OCI-LY7 (cell line): ENCODE measurements around the gene USP43. TPM values are rescaled to one million over a fixed set of nuclear protein-coding genes. Genes with fewer than 3 reads are reported as not detected.

ENCODE experiments used
- BruUV-seq: library from RNA; stranded (reverse); fragments of 400-500 nt; replicated peaks from 2 replicates; lab custom pipeline; 2021; lab: Mats Ljungman, UMichigan
- CTCF ChIA-PET: fragments of 300-600 bp; sonication (Branson Sonifier 250); formaldehyde crosslinking; loops from one replicate; lab custom pipeline; 2022; ENCODE audit warnings: antibody characterized with exemption; ENCODE audit not compliant: unreplicated experiment; lab: Charles Lee
- POLR2A ChIA-PET: fragments of 300-600 bp; sonication (Branson Sonifier 250); formaldehyde crosslinking; loops from one replicate; lab custom pipeline; 2022; ENCODE audit warnings: antibody characterized with exemption; lab: Charles Lee
- DNase-seq: peaks from one replicate; pipeline ENCODE4 v3.0.0-alpha.2; 2015; ENCODE audit warnings: low spot score
- H2AFZ ChIP-seq: fragments of 200-600 bp; sonication (generic), shearing (Covaris generic); 2 replicates; pipeline ENCODE4 v1.6.1; 2014; ENCODE audit warnings: mild to moderate bottlenecking, antibody characterized with exemption, low read length, moderate library complexity
- H3K27ac ChIP-seq: fragments of 200-600 bp; sonication (generic); 2 replicates; pipeline ENCODE4 v1.5.1; 2014; ENCODE audit warnings: mixed run types, low read depth, mild to moderate bottlenecking, moderate library complexity, low read length, inconsistent platforms; ENCODE audit not compliant: poor library complexity, severe bottlenecking
- H3K36me3 ChIP-seq: fragments of 200-600 bp; sonication (generic); 2 replicates; pipeline ENCODE4 v1.6.1; 2014; ENCODE audit warnings: mild to moderate bottlenecking, antibody characterized with exemption, low read length, moderate library complexity, mixed read lengths; ENCODE audit not compliant: insufficient read depth
- H3K4me1 ChIP-seq: fragments of 200-600 bp; sonication (generic); 2 replicates; pipeline ENCODE4 v1.5.1; 2014; ENCODE audit warnings: mild to moderate bottlenecking, low read length; ENCODE audit not compliant: insufficient read depth, poor library complexity, severe bottlenecking
- H3K4me2 ChIP-seq: fragments of 200-600 bp; sonication (generic); 2 replicates; pipeline ENCODE4 v1.6.1; 2014; ENCODE audit warnings: mild to moderate bottlenecking, low read length
- H3K4me3 ChIP-seq: fragments of 200-600 bp; sonication (generic); 2 replicates; pipeline ENCODE4 v1.5.1; 2014; ENCODE audit warnings: mild to moderate bottlenecking, low read depth, low read length; ENCODE audit not compliant: poor library complexity, severe bottlenecking
- H3K79me2 ChIP-seq: fragments of 200-600 bp; sonication (generic); 2 replicates; pipeline ENCODE4 v1.6.1; 2016; ENCODE audit warnings: low read depth, mild to moderate bottlenecking, low read length, moderate library complexity, mixed read lengths; ENCODE audit not compliant: insufficient read depth
- H3K9me2 ChIP-seq: fragments of 200-600 bp; sonication (generic); 2 replicates; pipeline ENCODE4 v1.6.1; 2016; ENCODE audit warnings: mild to moderate bottlenecking, low read length, mixed read lengths; ENCODE audit not compliant: insufficient read depth
- H3K9me3 ChIP-seq: fragments of 200-600 bp; sonication (generic); 2 replicates; pipeline ENCODE4 v1.6.1; 2014; ENCODE audit warnings: mild to moderate bottlenecking, mixed run types, low read length, mixed read lengths
- H4K20me1 ChIP-seq: fragments of 200-600 bp; sonication (generic); 2 replicates; pipeline ENCODE4 v1.6.1; 2014; ENCODE audit warnings: mild to moderate bottlenecking, antibody characterized with exemption, low read length, moderate library complexity, mixed read lengths; ENCODE audit not compliant: insufficient read depth
- EZH2phosphoT487 ChIP-seq: fragments of 200-600 bp; sonication (generic); IDR thresholded peaks from 2 replicates; pipeline ENCODE4 v1.6.1; 2018; ENCODE audit warnings: low read depth, borderline replicate concordance, mild to moderate bottlenecking, mixed run types, antibody characterized with exemption, low read length, moderate library complexity, mixed read lengths
- intact Hi-C: fragments of 100-400 bp; cut with micrococcal nuclease; formaldehyde crosslinking; loops from one replicate; pipeline ENCODE4 v1.10.0; 2022; ENCODE audit not compliant: unreplicated experiment
- total RNA-seq, 2 experiments: library from RNA; depleted of rRNA in 1 of 2; stranded (reverse); fragments of >200 nt in 1 of 2; shearing (Covaris generic) in 1 of 2; gene quantifications; 2 replicates each; pipeline ENCODE4 v1.2.3, GENCODE V29; 2014 to 2022
- TF ChIP-seq, protein P1 (sequence below): fragments of 200-600 bp; sonication (generic); conservative IDR thresholded peaks from 2 replicates; pipeline ENCODE4 v1.5.1; 2014; ENCODE audit warnings: mild to moderate bottlenecking, antibody characterized with exemption, low read length, moderate library complexity, mixed read lengths

USP43 gene
- total RNA-seq, 2 experiments from 2014 or later, result 1.3 to 2.7 TPM

DNA sequence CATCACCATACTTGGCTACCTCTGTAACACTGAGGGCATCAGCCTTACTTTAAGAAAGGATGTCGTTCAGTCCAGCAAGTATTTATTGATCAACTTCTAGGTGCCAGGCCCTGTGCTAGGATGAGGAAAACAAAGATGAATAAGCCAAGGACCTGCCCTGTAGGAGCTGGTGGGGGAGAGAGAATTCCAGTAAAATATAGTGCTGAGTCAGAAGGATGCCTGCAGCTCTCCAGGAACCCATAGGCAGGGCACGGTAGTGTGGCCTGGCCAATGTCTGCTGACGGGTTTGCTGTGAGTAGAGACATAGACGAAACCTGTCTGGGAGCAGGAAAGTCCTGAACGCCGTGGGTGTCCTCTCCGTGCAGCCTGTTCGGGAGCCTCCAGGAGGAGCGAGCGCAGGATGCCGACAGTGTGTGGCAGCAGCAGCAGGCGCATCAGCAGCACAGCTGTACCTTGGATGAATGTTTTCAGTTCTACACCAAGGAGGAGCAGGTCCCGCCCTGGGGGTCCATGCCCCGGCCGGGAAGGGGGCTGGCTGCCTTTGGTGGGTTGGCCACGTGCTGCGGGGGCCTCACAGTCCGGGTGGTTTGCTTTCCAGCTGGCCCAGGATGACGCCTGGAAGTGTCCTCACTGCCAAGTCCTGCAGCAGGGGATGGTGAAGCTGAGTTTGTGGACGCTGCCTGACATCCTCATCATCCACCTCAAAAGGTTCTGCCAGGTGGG is 55.6 kb downstream of the USP43 start:
- Histone ChIP-seq H3K9me3 (no peaks in the 10 kb centered on the region), H3K79me2 (no peaks in the 10 kb centered on the region), H3K4me1 (no peaks in the 10 kb centered on the region), H3K4me2 (no peak overlapping the region), H3K27ac (no peak overlapping the region), H3K9me2 (no peaks in the 10 kb centered on the region), H2AFZ (no peak overlapping the region), H3K4me3 (no peak overlapping the region), H3K36me3 (no peaks in the 10 kb centered on the region), H4K20me1 (no peaks in the 10 kb centered on the region)
- ChIA-PET CTCF (no interaction called here), POLR2A (no interaction called here)
- no peak for TF ChIP-seq EZH2phosphoT487
- TF ChIP-seq, protein P1, sequence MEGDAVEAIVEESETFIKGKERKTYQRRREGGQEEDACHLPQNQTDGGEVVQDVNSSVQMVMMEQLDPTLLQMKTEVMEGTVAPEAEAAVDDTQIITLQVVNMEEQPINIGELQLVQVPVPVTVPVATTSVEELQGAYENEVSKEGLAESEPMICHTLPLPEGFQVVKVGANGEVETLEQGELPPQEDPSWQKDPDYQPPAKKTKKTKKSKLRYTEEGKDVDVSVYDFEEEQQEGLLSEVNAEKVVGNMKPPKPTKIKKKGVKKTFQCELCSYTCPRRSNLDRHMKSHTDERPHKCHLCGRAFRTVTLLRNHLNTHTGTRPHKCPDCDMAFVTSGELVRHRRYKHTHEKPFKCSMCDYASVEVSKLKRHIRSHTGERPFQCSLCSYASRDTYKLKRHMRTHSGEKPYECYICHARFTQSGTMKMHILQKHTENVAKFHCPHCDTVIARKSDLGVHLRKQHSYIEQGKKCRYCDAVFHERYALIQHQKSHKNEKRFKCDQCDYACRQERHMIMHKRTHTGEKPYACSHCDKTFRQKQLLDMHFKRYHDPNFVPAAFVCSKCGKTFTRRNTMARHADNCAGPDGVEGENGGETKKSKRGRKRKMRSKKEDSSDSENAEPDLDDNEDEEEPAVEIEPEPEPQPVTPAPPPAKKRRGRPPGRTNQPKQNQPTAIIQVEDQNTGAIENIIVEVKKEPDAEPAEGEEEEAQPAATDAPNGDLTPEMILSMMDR, result no peak
- BruUV-seq, result no TSS peak
- intact Hi-C loops, result no loop called here
- DNase-seq, result no peak

DNA sequence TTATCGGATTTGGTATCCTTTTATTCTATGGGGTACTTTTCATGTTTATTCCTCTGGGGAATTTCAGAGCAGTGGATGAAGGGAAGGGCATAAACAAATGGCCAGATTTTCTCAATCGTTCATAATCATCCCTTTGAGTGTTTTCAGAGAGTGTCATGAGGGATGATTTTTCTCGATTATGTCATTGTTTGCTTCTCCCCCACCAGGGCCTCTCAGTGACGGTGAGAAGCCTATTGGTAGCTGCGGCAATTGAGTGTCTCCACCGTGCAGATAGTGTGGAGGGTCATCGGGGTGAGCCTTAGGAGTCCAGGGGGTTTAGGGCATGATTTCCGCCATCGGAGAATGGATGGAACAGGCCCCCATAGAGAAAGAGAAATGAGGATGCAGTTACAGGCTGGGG is 57.2 kb downstream of the USP43 start:
- Histone ChIP-seq H3K4me1 (no peaks in the 10 kb centered on the region), H3K9me3 (no peaks in the 10 kb centered on the region), H3K79me2 (no peaks in the 10 kb centered on the region), H4K20me1 (no peaks in the 10 kb centered on the region), H2AFZ (no peak overlapping the region), H3K4me2 (no peak overlapping the region), H3K4me3 (no peak overlapping the region), H3K36me3 (no peaks in the 10 kb centered on the region), H3K27ac (no peak overlapping the region), H3K9me2 (no peaks in the 10 kb centered on the region)
- ChIA-PET POLR2A (no interaction called here), CTCF (no interaction called here)
- DNase-seq, result no peak
- TF ChIP-seq EZH2phosphoT487, result no peak
- TF ChIP-seq, protein P1, result no peak
- no TSS peak for BruUV-seq
- intact Hi-C loops, result no loop called here

DNA sequence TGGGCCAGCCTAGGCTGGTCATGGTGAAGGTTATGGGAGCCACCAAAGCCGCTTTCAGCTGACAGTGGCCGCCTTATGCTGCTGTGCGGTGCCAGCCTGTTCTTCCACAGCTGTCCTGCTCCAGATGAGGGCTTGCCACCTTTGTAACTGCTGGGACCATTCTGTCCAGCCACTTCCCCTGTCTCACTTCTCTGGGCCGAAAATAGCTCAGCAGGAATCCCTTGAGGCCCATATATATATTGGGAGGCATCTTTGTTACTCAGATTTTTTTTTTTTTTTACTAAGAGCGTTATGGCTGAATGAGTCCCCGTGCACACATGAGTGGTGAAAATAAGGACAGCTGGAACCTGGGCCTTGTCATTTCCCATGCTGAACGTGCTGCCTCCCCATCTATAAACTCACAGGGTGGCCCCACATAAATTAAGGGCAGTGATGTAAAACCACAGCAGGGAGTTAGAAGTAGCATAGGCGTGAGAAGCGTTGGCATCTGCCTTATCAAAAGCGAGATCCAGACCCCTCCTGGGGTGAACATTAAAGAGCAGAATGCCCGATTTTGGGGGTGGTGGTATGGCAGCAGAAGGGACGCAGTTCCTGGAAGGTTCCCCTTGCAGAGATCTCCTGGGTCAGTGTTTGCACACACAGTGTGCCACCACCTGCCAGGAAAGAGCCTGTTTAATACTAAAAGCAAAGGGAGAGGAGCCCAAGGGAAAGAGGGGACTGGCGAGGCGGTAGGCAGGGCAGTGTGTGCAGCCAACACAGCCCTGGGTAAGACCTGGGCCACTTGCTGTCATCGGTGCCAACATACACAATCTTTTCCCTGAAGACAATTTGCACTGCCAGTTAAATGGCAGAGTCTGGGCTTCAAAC is 57.8 kb downstream of the USP43 start:
- Histone ChIP-seq H3K9me2 (no peaks in the 10 kb centered on the region), H3K4me2 (no peak overlapping the region), H3K4me3 (no peak overlapping the region), H3K27ac (no peak overlapping the region), H2AFZ (no peak overlapping the region), H3K79me2 (no peaks in the 10 kb centered on the region), H3K36me3 (no peaks in the 10 kb centered on the region), H4K20me1 (no peaks in the 10 kb centered on the region), H3K9me3 (no peaks in the 10 kb centered on the region), H3K4me1 (no peaks in the 10 kb centered on the region)
- intact Hi-C loops, result no loop called here
- no TSS peak for BruUV-seq
- CTCF ChIA-PET, result no interaction called here
- POLR2A ChIA-PET, result no interaction called here
- no peak for DNase-seq
- no peak for TF ChIP-seq EZH2phosphoT487
- TF ChIP-seq, protein P1, result no peak
